SK-N-SH treated with all-trans-retinoic acid at 6 μM for 48 hours (cell line): ENCODE measurements around the gene FAAP100.

Experiments
- ATAC-seq: fragments of 200-7000 bp; cut with Tn5 transposase; 3 replicates; pipeline ENCODE4 v1.9.1; 2020; ENCODE audit warnings: mild to moderate bottlenecking, moderate library complexity
- ARNTL ChIP-seq: fragments of 450-650 bp; formaldehyde crosslinking; IDR thresholded peaks from 2 replicates; pipeline ENCODE4 v1.5.0; 2020; ENCODE audit warnings: low read depth, mild to moderate bottlenecking, moderate library complexity, borderline replicate concordance
- BACH2 ChIP-seq: fragments of 250-450 bp; sonication (Bioruptor Pico); IDR thresholded peaks from 2 replicates; pipeline ENCODE4 v1.9.0; 2021; ENCODE audit warnings: mild to moderate bottlenecking, borderline replicate concordance
- CSRNP3 ChIP-seq: fragments of 250-450 bp; sonication (Bioruptor Pico); IDR thresholded peaks from 2 replicates; pipeline ENCODE4 v1.5.1; 2021; ENCODE audit warnings: mild to moderate bottlenecking, moderate library complexity
- ESRRG ChIP-seq: fragments of 250-450 bp; sonication (Bioruptor Pico); IDR thresholded peaks from 2 replicates; pipeline ENCODE4 v1.6.1; 2021; ENCODE audit warnings: mild to moderate bottlenecking
- GLIS3 ChIP-seq: fragments of 250-450 bp; sonication (Bioruptor Pico); IDR thresholded peaks from 2 replicates; pipeline ENCODE4 v1.5.0; 2020; ENCODE audit warnings: mild to moderate bottlenecking, moderate library complexity
- OSR1 ChIP-seq: fragments of 250-450 bp; sonication (Bioruptor Pico); IDR thresholded peaks from 2 replicates; pipeline ENCODE4 v1.8.0; 2022; ENCODE audit warnings: moderate library complexity, mild to moderate bottlenecking, inconsistent platforms
- PATZ1 ChIP-seq: fragments of 250-450 bp; sonication (Bioruptor Pico); IDR thresholded peaks from 2 replicates; pipeline ENCODE4 v1.8.0; 2020; ENCODE audit warnings: mild to moderate bottlenecking, moderate library complexity, borderline replicate concordance
- PPARA ChIP-seq: fragments of 250-450 bp; sonication (Bioruptor Pico); IDR thresholded peaks from 2 replicates; pipeline ENCODE4 v1.5.0; 2020; ENCODE audit warnings: mild to moderate bottlenecking, borderline replicate concordance
- RARB ChIP-seq: fragments of 250-450 bp; sonication (Bioruptor Pico); IDR thresholded peaks from 2 replicates; pipeline ENCODE4 v1.8.0; 2021; ENCODE audit warnings: mild to moderate bottlenecking, moderate library complexity
- SNAI2 ChIP-seq: fragments of 250-450 bp; sonication (Bioruptor Pico); IDR thresholded peaks from 2 replicates; pipeline ENCODE4 v1.5.0; 2020; ENCODE audit warnings: mild to moderate bottlenecking, moderate library complexity
- TCF4 ChIP-seq: fragments of 250-450 bp; sonication (Bioruptor Pico); IDR thresholded peaks from 2 replicates; pipeline ENCODE4 v1.8.0; 2021; ENCODE audit warnings: mild to moderate bottlenecking, moderate library complexity, borderline replicate concordance
- TOX ChIP-seq: fragments of 250-450 bp; sonication (Bioruptor Pico); IDR thresholded peaks from 2 replicates; pipeline ENCODE4 v1.8.0; 2021; ENCODE audit warnings: mild to moderate bottlenecking, moderate library complexity, borderline replicate concordance
- ZC3H10 ChIP-seq: fragments of 250-450 bp; sonication (Bioruptor Pico); IDR thresholded peaks from 2 replicates; pipeline ENCODE4 v1.5.1; 2021; ENCODE audit warnings: mild to moderate bottlenecking, moderate library complexity
- ZFP3 ChIP-seq: fragments of 250-450 bp; sonication (Bioruptor Pico); IDR thresholded peaks from 2 replicates; pipeline ENCODE4 v1.5.0; 2020; ENCODE audit warnings: mild to moderate bottlenecking, moderate library complexity
- ZFP30 ChIP-seq: fragments of 450-650 bp; formaldehyde crosslinking; IDR thresholded peaks from 2 replicates; pipeline ENCODE4 v1.5.0; 2022; ENCODE audit warnings: mild to moderate bottlenecking, moderate library complexity
- ZNF565 ChIP-seq: fragments of 450-650 bp; formaldehyde crosslinking; conservative IDR thresholded peaks from 2 replicates; pipeline ENCODE4 v1.5.0; 2020; ENCODE audit warnings: low read depth, mild to moderate bottlenecking, moderate library complexity
- ZNF70 ChIP-seq: fragments of 450-650 bp; formaldehyde crosslinking; IDR thresholded peaks from 2 replicates; pipeline ENCODE4 v1.5.0; 2020; ENCODE audit warnings: mild to moderate bottlenecking, moderate library complexity
- ZNF8 ChIP-seq: fragments of 450-650 bp; formaldehyde crosslinking; IDR thresholded peaks from 2 replicates; pipeline ENCODE4 v1.5.0; 2020; ENCODE audit warnings: mild to moderate bottlenecking, moderate library complexity
- TF ChIP-seq, protein P1 (sequence below): fragments of 250-450 bp; sonication (Bioruptor Pico); IDR thresholded peaks from 2 replicates; pipeline ENCODE4 v1.5.0; 2020; ENCODE audit warnings: mild to moderate bottlenecking, moderate library complexity
- TF ChIP-seq, protein P2 (sequence below): fragments of 250-450 bp; sonication (Bioruptor Pico); IDR thresholded peaks from 2 replicates; pipeline ENCODE4 v1.5.1; 2020; ENCODE audit warnings: low read depth, mild to moderate bottlenecking, moderate library complexity
- TF ChIP-seq, protein P3 (sequence below): fragments of 250-450 bp; sonication (Bioruptor Pico); IDR thresholded peaks from 2 replicates; pipeline ENCODE4 v1.8.0; 2021; ENCODE audit warnings: low read depth, mild to moderate bottlenecking, moderate library complexity, borderline replicate concordance

The FAAP100 gene

GRCh38 chr17:81551458-81552243, 502 bp downstream of the FAAP100 start:
- no peak for TF ChIP-seq SNAI2 (CRISPR knock-in tag)
- TF ChIP-seq ZNF565 (CRISPR knock-in tag), result no peak
- TF ChIP-seq ARNTL (CRISPR knock-in tag), result no peak
- TF ChIP-seq ESRRG (CRISPR knock-in tag), result no peak
- TF ChIP-seq ZFP30 (CRISPR knock-in tag), result no peak
- TF ChIP-seq TOX (CRISPR knock-in tag), result no peak
- TF ChIP-seq ZFP3 (CRISPR knock-in tag), result no peak
- TF ChIP-seq GLIS3 (CRISPR knock-in tag), result no peak
- no peak for TF ChIP-seq PPARA (CRISPR knock-in tag)
- no peak for TF ChIP-seq BACH2 (CRISPR knock-in tag)
- no peak for TF ChIP-seq ZC3H10 (CRISPR knock-in tag)
- TF ChIP-seq, protein P1, sequence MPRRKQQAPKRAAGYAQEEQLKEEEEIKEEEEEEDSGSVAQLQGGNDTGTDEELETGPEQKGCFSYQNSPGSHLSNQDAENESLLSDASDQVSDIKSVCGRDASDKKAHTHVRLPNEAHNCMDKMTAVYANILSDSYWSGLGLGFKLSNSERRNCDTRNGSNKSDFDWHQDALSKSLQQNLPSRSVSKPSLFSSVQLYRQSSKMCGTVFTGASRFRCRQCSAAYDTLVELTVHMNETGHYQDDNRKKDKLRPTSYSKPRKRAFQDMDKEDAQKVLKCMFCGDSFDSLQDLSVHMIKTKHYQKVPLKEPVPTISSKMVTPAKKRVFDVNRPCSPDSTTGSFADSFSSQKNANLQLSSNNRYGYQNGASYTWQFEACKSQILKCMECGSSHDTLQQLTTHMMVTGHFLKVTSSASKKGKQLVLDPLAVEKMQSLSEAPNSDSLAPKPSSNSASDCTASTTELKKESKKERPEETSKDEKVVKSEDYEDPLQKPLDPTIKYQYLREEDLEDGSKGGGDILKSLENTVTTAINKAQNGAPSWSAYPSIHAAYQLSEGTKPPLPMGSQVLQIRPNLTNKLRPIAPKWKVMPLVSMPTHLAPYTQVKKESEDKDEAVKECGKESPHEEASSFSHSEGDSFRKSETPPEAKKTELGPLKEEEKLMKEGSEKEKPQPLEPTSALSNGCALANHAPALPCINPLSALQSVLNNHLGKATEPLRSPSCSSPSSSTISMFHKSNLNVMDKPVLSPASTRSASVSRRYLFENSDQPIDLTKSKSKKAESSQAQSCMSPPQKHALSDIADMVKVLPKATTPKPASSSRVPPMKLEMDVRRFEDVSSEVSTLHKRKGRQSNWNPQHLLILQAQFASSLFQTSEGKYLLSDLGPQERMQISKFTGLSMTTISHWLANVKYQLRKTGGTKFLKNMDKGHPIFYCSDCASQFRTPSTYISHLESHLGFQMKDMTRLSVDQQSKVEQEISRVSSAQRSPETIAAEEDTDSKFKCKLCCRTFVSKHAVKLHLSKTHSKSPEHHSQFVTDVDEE (CRISPR knock-in tag), result no peak
- TF ChIP-seq, protein P2, sequence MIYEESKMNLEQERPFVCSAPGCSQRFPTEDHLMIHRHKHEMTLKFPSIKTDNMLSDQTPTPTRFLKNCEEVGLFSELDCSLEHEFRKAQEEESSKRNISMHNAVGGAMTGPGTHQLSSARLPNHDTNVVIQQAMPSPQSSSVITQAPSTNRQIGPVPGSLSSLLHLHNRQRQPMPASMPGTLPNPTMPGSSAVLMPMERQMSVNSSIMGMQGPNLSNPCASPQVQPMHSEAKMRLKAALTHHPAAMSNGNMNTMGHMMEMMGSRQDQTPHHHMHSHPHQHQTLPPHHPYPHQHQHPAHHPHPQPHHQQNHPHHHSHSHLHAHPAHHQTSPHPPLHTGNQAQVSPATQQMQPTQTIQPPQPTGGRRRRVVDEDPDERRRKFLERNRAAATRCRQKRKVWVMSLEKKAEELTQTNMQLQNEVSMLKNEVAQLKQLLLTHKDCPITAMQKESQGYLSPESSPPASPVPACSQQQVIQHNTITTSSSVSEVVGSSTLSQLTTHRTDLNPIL (CRISPR knock-in tag), result no peak
- no peak for TF ChIP-seq PATZ1 (CRISPR knock-in tag)
- TF ChIP-seq, protein P3, sequence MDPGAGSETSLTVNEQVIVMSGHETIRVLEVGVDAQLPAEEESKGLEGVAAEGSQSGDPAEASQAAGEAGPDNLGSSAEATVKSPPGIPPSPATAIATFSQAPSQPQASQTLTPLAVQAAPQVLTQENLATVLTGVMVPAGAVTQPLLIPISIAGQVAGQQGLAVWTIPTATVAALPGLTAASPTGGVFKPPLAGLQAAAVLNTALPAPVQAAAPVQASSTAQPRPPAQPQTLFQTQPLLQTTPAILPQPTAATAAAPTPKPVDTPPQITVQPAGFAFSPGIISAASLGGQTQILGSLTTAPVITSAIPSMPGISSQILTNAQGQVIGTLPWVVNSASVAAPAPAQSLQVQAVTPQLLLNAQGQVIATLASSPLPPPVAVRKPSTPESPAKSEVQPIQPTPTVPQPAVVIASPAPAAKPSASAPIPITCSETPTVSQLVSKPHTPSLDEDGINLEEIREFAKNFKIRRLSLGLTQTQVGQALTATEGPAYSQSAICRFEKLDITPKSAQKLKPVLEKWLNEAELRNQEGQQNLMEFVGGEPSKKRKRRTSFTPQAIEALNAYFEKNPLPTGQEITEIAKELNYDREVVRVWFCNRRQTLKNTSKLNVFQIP (CRISPR knock-in tag), result no peak
- TF ChIP-seq ZNF8 (CRISPR knock-in tag), result no peak
- TF ChIP-seq OSR1 (CRISPR knock-in tag), result no peak
- TF ChIP-seq TCF4, result no peak
- no peak for TF ChIP-seq ZNF70 (CRISPR knock-in tag)
- TF ChIP-seq CSRNP3, result no peak
- TF ChIP-seq, all 23 proteins: peak for 0
- ATAC-seq, result peak; percentile 1; the same call in 1 of the 3 replicates

DNA sequence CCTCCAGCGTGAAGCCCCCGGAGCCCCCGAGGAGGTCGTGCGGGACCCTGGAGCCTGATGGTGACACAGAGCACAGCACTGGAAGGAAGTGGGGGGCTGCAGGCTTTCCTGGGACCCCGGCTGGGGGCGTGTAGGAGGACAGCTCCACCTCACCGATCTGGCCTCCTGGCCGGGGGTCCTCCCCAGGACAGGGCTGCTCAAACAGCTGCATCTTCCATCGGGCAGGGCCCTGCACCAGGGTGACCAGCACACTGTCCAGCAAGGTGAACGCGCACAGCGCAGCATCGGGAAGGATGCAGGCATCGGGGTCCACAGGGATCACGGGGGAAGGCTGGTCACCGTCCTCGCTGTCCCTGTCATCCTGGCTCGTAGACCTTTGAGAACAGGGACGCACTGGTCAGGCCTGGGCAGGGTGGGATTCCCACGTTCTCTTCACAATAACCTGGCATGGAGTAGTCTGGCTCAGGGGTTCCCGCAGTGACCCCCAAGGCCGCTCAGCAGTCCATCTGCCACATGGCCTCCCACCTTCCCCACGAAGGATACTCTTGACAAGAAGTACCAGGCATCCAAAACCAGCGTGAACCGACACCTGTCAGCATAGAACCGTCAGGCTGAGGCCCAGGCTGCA, 1.2 kb downstream of the FAAP100 start:
- ATAC-seq, result no peak
- TF ChIP-seq OSR1 (CRISPR knock-in tag) (no peak), ZC3H10 (CRISPR knock-in tag) (no peak), PATZ1 (CRISPR knock-in tag) (no peak), CSRNP3 (no peak), BACH2 (CRISPR knock-in tag) (no peak), RARB (CRISPR knock-in tag) (no peak), ARNTL (CRISPR knock-in tag) (no peak), ZNF70 (CRISPR knock-in tag) (no peak)
- TF ChIP-seq, protein P2 (CRISPR knock-in tag), result no peak
